ENCODE results near the gene CCT7. TPM values are rescaled to one million over a fixed set of nuclear protein-coding genes. Genes with fewer than 3 reads are reported as not detected.

CCT7 gene
- total RNA-seq, 1 experiment from 2014 or later, result 319 TPM

GRCh38 chr2:73223821-73224220, 10.3 kb upstream of the CCT7 start:
- TF ChIP-seq EZH2 (IDR thresholded peaks at IDR 0.05; ENCODE audit: low read depth) (no peak), CTCF (conservative IDR thresholded peaks at IDR 0.05) (no peak)
- Histone ChIP-seq H3K79me2 (ENCODE audit: low read depth) (peaks cover 2% of the 10 kb centered on the region), H3K9me3 (ENCODE audit: insufficient read depth, low read depth) (no peaks in the 10 kb centered on the region), H3K4me1 (replicated peaks; ENCODE audit: insufficient read depth) (no peaks in the 10 kb centered on the region), H3K4me2 (no peak overlapping the region), H4K20me1 (ENCODE audit: insufficient read depth) (peaks cover 5% of the 10 kb centered on the region), H3K36me3 (ENCODE audit: low read depth) (peaks cover 30% of the 10 kb centered on the region), H3K27ac (no peak overlapping the region), H3K27me3 (ENCODE audit: insufficient read depth, low read depth) (no peaks in the 10 kb centered on the region), H3K4me3 (no peak overlapping the region), H2AFZ (no peak overlapping the region), H3F3A (ENCODE audit: insufficient read depth, low read depth) (no peaks in the 10 kb centered on the region), H3K9me2 (ENCODE audit: insufficient read depth) (no peaks in the 10 kb centered on the region)
- ChIA-PET POLR2A (ENCODE audit: unreplicated experiment) (interaction anchor here (0.7 kb wide), 1 partner anchor 272 kb away, joined by 6 read pairs; no protein-coding TSS in a partner anchor), CTCF (no interaction called here)
- no TSS peak for BruUV-seq (replicated peaks)
- no peak for DNase-seq
- intact Hi-C loops (cut with micrococcal nuclease; ENCODE audit: unreplicated experiment), result no loop called here

- no peak overlapping the region for H3K4me3 ChIP-seq
- no peak overlapping the region for H3K4me2 ChIP-seq
- TF ChIP-seq CTCF (conservative IDR thresholded peaks at IDR 0.05) (no peak), EZH2 (IDR thresholded peaks at IDR 0.05; ENCODE audit: low read depth) (no peak)
- H3K9me3 ChIP-seq (ENCODE audit: insufficient read depth, low read depth), result no peaks in the 10 kb centered on the region
- H3K79me2 ChIP-seq (ENCODE audit: low read depth), result no peaks in the 10 kb centered on the region
- no peak overlapping the region for H3K27ac ChIP-seq
- no peak overlapping the region for H2AFZ ChIP-seq
- no peaks in the 10 kb centered on the region for H3K4me1 ChIP-seq (replicated peaks; ENCODE audit: insufficient read depth)
- intact Hi-C loops (cut with micrococcal nuclease; ENCODE audit: unreplicated experiment), result no loop called here
- H3K27me3 ChIP-seq (ENCODE audit: insufficient read depth, low read depth), result no peaks in the 10 kb centered on the region
- H3K9me2 ChIP-seq (ENCODE audit: insufficient read depth), result no peaks in the 10 kb centered on the region
- BruUV-seq (replicated peaks), result no TSS peak
- no peak for DNase-seq
- H4K20me1 ChIP-seq (ENCODE audit: insufficient read depth), result peaks cover 5% of the 10 kb centered on the region
- peaks cover 22% of the 10 kb centered on the region for H3K36me3 ChIP-seq (ENCODE audit: low read depth)
- ChIA-PET POLR2A (ENCODE audit: unreplicated experiment) (no interaction called here), CTCF (no interaction called here)
- no peaks in the 10 kb centered on the region for H3F3A ChIP-seq (ENCODE audit: insufficient read depth, low read depth)
Measured at GRCh38 chr2:73225513-73226360, 8.4 kb upstream of the CCT7 start.

GRCh38 chr2:73227086-73227485, 7.0 kb upstream of the CCT7 start:
- intact Hi-C loops (cut with micrococcal nuclease; ENCODE audit: unreplicated experiment), result no loop called here
- Histone ChIP-seq H3F3A (ENCODE audit: insufficient read depth, low read depth) (no peaks in the 10 kb centered on the region), H3K4me3 (no peak overlapping the region), H3K79me2 (ENCODE audit: low read depth) (no peaks in the 10 kb centered on the region), H4K20me1 (ENCODE audit: insufficient read depth) (peaks cover 5% of the 10 kb centered on the region), H3K36me3 (ENCODE audit: low read depth) (peaks cover 9% of the 10 kb centered on the region), H3K27ac (no peak overlapping the region), H3K4me1 (replicated peaks; ENCODE audit: insufficient read depth) (no peaks in the 10 kb centered on the region), H3K27me3 (ENCODE audit: insufficient read depth, low read depth) (no peaks in the 10 kb centered on the region), H3K9me2 (ENCODE audit: insufficient read depth) (no peaks in the 10 kb centered on the region), H3K4me2 (no peak overlapping the region), H3K9me3 (ENCODE audit: insufficient read depth, low read depth) (no peaks in the 10 kb centered on the region), H2AFZ (no peak overlapping the region)
- POLR2A ChIA-PET (ENCODE audit: unreplicated experiment), result interaction anchor here (0.6 kb wide), 1 partner anchor 669 kb away, joined by 12 read pairs; no protein-coding TSS in a partner anchor
- CTCF ChIA-PET, result no interaction called here
- no peak for TF ChIP-seq EZH2 (IDR thresholded peaks at IDR 0.05; ENCODE audit: low read depth)
- TF ChIP-seq CTCF (conservative IDR thresholded peaks at IDR 0.05), result no peak
- DNase-seq, result no peak
- no TSS peak for BruUV-seq (replicated peaks)
